ENCODE measurements around the gene CDCP1.

GRCh38 chr3:45145681-45146614 is at the start of gene CDCP1:
- TF ChIP-seq POLR2A (IDR thresholded peaks at IDR 0.05) (no peak), CTCF (IDR thresholded peaks at IDR 0.05) (no peak)
